Epidermal melanocyte (primary cell): ENCODE measurements around the gene MIDN.
"Not testable (repeated sequence)": the region's sequence is repeated elsewhere in the genome, so short reads cannot be mapped to it uniquely, and the experiment has no call there.

Experiments used
- DNase-seq: peaks from one replicate; pipeline ENCODE4 v3.0.0; 2011; ENCODE audit warnings: low spot score; ENCODE audit not compliant: insufficient read length

The MIDN gene

GRCh38 chr19:1291761-1292418 is 43.5 kb downstream of the MIDN start:
- no peak for DNase-seq

- DNase-seq = no peak
Observed at GRCh38 chr19:1292419-1293151, 44.2 kb downstream of the MIDN start.

GRCh38 chr19:1293782-1294604 is 45.6 kb downstream of the MIDN start:
- no peak for DNase-seq

- no peak for DNase-seq
Observed at GRCh38 chr19:1294688-1295087, 46.3 kb downstream of the MIDN start.

- DNase-seq = no peak
Observed at GRCh38 chr19:1295169-1296012, 47.0 kb downstream of the MIDN start.

GRCh38 chr19:1296078-1296477 is 47.7 kb downstream of the MIDN start:
- DNase-seq = no peak

- no peak for DNase-seq
Observed at GRCh38 chr19:1296575-1297271, 48.3 kb downstream of the MIDN start.

- no peak for DNase-seq
Observed at GRCh38 chr19:1298235-1298634, 49.9 kb downstream of the MIDN start.

GRCh38 chr19:1299801-1300200 is 51.4 kb downstream of the MIDN start:
- DNase-seq = no peak

GRCh38 chr19:1300744-1301490 is 52.5 kb downstream of the MIDN start:
- no peak for DNase-seq

GRCh38 chr19:1302533-1303239 is 54.3 kb downstream of the MIDN start:
- DNase-seq = no peak

- DNase-seq = no peak
Observed at GRCh38 chr19:1304197-1304924, 56.0 kb downstream of the MIDN start.

GRCh38 chr19:1305354-1305753 is 57.0 kb downstream of the MIDN start:
- not testable (repeated sequence) for DNase-seq

- DNase-seq = no peak
Observed at GRCh38 chr19:1307320-1307719, 58.9 kb downstream of the MIDN start.

GRCh38 chr19:1307755-1308303 is 59.4 kb downstream of the MIDN start:
- DNase-seq = no peak

- DNase-seq = no peak
Observed at GRCh38 chr19:1308718-1309117, 60.3 kb downstream of the MIDN start.
